Spleen (tissue), 7 donors: ENCODE measurements around the gene SUMO3.

Experiments
- POLR2A ChIP-seq, 3 donors: fragments of 450-650 bp; IDR thresholded peaks; one replicate each; pipeline ENCODE4 v1.5.1; 2017; ENCODE audit warnings: antibody characterized with exemption in 3 of 3, mild to moderate bottlenecking in 1 of 3
- POLR2AphosphoS5 ChIP-seq, 3 donors: sonication (generic); formaldehyde crosslinking; IDR thresholded peaks; one replicate each; pipeline ENCODE4 v1.5.1; 2017; ENCODE audit warnings: antibody characterized with exemption in 3 of 3
- TF ChIP-seq, protein P1 (sequence below), 11 experiments: fragments of 200-600 bp in 7 of 11; fragments of 450-650 bp in 4 of 11; sonication (generic) in 4 of 11; IDR thresholded peaks in 8 of 11; conservative IDR thresholded peaks in 3 of 11; 1 replicate in 7 of 11; 2 replicates in 4 of 11; pipeline versions ENCODE4 v1.4.0 to v1.8.0; 2016 to 2021; ENCODE audit warnings: antibody characterized with exemption in 11 of 11, inconsistent platforms in 4 of 11, mild to moderate bottlenecking in 1 of 11
- donor health status: DM: no; HTN: no; CAD: no; lungs with moderate emphysema.
- donor health status: DM: no; HTN: no; CAD: no.
- donor health status: DM: no; HTN: no; CAD: no.

DNA sequence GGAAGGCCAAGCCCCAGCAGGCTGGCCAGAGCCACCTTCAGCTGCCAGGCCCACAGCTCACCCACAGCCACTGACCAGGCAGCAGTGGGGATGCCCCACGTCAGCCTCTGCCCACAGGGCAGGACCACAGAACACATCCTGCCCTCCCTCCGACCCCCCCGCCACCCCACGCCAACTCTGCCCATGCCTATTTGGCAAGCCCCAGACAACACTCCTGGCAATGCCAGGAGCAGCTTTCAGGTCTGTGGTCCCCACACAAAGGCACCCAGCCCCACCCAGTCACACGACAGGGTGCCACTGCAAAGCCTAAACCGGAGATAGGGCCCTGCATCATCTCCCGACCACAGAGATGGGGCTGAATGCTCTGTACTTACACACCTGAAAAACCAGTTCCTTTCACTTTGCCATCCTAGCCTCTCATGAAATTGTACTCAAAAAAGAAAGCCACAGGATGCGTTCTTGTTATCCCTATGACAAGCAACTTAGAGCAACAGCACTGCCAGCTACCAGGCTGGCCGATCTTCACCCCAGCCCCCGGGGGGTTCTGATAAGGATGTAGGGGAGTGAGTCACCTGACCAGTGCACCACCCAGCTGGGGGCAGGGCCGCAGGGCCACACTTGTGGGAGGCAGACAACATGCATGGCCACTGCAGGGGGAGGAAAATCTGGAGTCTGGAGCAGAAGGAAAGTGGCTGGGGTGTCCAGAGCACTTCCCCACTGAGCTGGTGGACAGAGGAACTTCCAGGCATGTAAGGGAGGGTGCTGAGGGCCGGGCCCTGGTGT, 52.4 kb downstream of the SUMO3 start:
- TF ChIP-seq, protein P1, sequence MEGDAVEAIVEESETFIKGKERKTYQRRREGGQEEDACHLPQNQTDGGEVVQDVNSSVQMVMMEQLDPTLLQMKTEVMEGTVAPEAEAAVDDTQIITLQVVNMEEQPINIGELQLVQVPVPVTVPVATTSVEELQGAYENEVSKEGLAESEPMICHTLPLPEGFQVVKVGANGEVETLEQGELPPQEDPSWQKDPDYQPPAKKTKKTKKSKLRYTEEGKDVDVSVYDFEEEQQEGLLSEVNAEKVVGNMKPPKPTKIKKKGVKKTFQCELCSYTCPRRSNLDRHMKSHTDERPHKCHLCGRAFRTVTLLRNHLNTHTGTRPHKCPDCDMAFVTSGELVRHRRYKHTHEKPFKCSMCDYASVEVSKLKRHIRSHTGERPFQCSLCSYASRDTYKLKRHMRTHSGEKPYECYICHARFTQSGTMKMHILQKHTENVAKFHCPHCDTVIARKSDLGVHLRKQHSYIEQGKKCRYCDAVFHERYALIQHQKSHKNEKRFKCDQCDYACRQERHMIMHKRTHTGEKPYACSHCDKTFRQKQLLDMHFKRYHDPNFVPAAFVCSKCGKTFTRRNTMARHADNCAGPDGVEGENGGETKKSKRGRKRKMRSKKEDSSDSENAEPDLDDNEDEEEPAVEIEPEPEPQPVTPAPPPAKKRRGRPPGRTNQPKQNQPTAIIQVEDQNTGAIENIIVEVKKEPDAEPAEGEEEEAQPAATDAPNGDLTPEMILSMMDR (IDR thresholded peaks at IDR 0.05 in 8 of 11, conservative IDR thresholded peaks at IDR 0.05 in 3 of 11): no peak
- TF ChIP-seq POLR2AphosphoS5 (IDR thresholded peaks at IDR 0.05) (no peak), POLR2A (IDR thresholded peaks at IDR 0.05) (no peak)
